Measurements from ENCODE around the gene CDX1.

Gene CDX1

GRCh38 chr5:150146862-150147601 lies 19.5 kb upstream of the CDX1 start:
- TF ChIP-seq CTCF (IDR thresholded peaks at IDR 0.05; ENCODE audit: extremely low read depth, missing control alignments), result no peak
- no peak for DNase-seq (ENCODE audit: low spot score)

GRCh38 chr5:150147670-150148069 lies 18.9 kb upstream of the CDX1 start:
- no peak for TF ChIP-seq CTCF (IDR thresholded peaks at IDR 0.05; ENCODE audit: extremely low read depth, missing control alignments)
- DNase-seq (ENCODE audit: low spot score), result no peak

- no peak for TF ChIP-seq CTCF (IDR thresholded peaks at IDR 0.05; ENCODE audit: extremely low read depth, missing control alignments)
- no peak for DNase-seq (ENCODE audit: low spot score)
These were observed 18.3 kb upstream of the CDX1 start for GRCh38 chr5:150148117-150148927.

GRCh38 chr5:150149618-150150017 lies 17.0 kb upstream of the CDX1 start:
- TF ChIP-seq CTCF (IDR thresholded peaks at IDR 0.05; ENCODE audit: extremely low read depth, missing control alignments), result no peak
- no peak for DNase-seq (ENCODE audit: low spot score)

- TF ChIP-seq CTCF (IDR thresholded peaks at IDR 0.05; ENCODE audit: extremely low read depth, missing control alignments), result no peak
- no peak for DNase-seq (ENCODE audit: low spot score)
These were observed 13.7 kb upstream of the CDX1 start for GRCh38 chr5:150152636-150153462.

- no peak for TF ChIP-seq CTCF (IDR thresholded peaks at IDR 0.05; ENCODE audit: extremely low read depth, missing control alignments)
- DNase-seq (ENCODE audit: low spot score), result no peak
These were observed 13.1 kb upstream of the CDX1 start for GRCh38 chr5:150153483-150153882.

Measured in GM20000 (cell line).